Stimulated activated CD4-positive, alpha-beta T cell treated with anti-CD3 and anti-CD28 coated beads, Interleukin-1b, Interleukin-23, amount 100 ng/mL, for 24 hours (primary cell): Measurements from ENCODE around the gene SCLY.
"Not testable (repeated sequence)": the region's sequence is repeated elsewhere in the genome, so short reads cannot be mapped to it uniquely, and the experiment has no call there.

Experiments
- DNase-seq, 4 experiments: peaks; one replicate each; pipeline ENCODE4 v3.0.0-alpha.2; 2020; ENCODE audit warnings: low read depth in 4 of 4, low spot score in 1 of 4

SCLY gene

DNA sequence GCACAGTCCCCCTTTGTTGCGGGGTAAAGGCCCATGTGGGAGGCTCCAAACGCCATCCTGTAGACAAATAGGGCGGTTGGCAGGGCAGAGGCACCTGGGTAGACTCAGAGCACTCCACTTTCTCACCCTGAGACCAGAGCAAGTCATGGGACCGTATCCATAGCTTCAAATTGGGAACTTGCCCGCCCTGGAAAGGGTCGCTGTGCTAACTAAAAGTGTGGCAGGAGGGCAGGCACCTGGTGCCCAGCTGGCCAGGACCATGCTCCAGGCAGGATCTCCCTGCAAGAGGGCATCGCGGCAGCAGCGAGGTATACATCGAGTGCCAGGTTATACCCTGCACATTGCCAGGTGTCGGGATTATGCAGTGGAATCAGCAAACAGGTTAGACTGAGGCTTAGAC, 20.8 kb upstream of the SCLY start:
- DNase-seq = no peak

GRCh38 chr2:238040918-238041317, 19.9 kb upstream of the SCLY start:
- DNase-seq = no peak

DNA sequence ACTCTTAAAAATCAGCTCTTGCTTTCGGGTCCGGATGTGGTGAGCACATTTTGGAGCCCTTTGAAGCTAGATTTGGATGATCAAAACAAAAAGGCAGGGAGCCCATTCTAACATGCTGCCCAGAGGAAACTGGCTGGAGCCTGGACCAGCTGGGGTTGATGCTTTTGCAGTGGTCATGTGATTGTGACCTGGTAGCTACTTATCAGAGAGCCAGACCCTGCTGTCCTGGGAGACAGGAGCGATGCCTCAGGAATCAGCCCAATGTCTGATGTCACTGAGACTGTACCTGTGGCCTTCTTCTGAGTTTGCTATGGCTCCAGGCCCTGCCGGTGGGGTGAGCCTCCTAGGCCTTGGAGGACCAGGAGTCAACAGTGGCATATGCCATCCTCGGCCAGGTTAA, 18.7 kb upstream of the SCLY start:
- no peak for DNase-seq

GRCh38 chr2:238042849-238043584, 17.8 kb upstream of the SCLY start:
- DNase-seq = no peak

- DNase-seq = no peak
Measured at GRCh38 chr2:238043851-238044250, 16.9 kb upstream of the SCLY start.

- DNase-seq = no peak
Measured at GRCh38 chr2:238045575-238045974, 15.2 kb upstream of the SCLY start.

DNA sequence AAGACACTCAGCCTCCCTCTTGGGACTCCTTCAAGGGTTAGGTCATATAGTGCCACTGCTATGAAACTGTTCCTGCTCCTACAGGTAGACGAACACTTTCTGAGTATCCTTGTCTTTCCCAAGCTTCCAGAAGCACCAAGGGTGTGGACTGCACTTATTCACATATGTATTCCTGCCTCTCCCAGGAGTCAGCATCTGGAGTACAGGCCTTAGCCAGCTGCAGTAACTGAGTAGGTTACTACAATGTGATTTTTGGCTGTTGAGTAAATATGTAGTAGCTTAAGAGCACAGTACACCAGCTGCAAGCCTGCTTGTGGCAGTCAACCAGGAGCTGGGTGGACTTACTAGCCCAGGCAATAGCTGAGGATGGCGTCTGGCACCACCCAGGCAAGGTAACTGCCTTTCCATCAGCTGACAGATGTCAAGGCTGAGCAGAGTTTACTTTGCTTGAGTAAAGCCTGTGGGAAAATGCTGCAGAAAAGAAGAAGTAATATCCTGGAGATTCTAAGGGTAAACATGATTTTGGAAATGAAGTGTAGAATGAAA, 14.0 kb upstream of the SCLY start:
- no peak for DNase-seq

DNA sequence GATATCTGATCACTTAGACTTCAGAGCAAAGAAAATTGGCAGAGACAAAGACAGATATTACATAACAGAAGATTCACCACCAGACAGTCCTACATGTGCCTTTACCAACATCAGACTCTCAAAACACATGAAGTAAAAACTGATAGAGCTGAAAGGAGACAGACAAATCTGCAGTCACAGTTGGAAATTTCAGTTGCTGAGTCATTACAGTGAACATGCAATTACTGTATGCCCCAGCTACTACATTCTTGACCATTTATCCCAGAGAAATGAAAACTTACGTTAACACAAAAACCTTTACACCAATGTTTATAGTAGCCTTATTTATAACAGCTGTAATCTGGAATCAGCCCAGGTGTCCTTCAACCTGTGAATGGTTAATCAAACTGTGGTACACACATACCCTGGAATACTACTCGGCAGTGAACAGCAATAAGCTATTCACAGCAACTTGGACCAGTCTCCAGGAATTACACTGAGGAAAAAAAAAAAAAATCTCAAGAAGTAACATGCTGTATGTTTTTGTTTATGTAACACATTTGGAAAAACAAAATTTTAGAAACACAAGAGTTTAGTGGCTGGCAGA, 7.5 kb upstream of the SCLY start:
- no peak for DNase-seq

GRCh38 chr2:238055841-238056240, 5.0 kb upstream of the SCLY start:
- no peak for DNase-seq

- not testable (repeated sequence) for DNase-seq
Measured at GRCh38 chr2:238057696-238058575, 2.9 kb upstream of the SCLY start.

DNA sequence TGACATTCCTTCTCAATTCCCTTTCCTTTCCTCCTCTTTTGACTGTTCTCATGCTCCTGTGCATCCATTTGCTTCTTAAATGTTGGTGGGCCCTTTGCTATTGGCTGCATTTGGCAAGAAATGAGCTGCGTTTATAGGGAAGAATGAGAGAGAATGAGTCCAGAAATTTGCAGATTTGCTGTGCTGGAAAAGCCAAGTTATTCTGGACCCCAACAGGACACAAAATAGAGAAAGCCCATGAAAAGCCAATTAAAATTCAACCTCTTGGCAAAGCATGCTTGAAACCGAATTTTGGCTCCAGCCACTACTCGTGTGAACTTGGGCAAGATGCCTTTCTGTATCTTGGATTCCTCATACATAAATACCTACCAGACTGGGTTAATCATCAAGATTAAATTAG, 1.3 kb upstream of the SCLY start:
- DNase-seq = no peak

GRCh38 chr2:238060096-238060541, 682 bp upstream of the SCLY start:
- DNase-seq = no peak

GRCh38 chr2:238061315-238062202, 758 bp downstream of the SCLY start:
- DNase-seq = peak in 3 of 4 experiments; percentile 4 to 25 (median 14)

DNA sequence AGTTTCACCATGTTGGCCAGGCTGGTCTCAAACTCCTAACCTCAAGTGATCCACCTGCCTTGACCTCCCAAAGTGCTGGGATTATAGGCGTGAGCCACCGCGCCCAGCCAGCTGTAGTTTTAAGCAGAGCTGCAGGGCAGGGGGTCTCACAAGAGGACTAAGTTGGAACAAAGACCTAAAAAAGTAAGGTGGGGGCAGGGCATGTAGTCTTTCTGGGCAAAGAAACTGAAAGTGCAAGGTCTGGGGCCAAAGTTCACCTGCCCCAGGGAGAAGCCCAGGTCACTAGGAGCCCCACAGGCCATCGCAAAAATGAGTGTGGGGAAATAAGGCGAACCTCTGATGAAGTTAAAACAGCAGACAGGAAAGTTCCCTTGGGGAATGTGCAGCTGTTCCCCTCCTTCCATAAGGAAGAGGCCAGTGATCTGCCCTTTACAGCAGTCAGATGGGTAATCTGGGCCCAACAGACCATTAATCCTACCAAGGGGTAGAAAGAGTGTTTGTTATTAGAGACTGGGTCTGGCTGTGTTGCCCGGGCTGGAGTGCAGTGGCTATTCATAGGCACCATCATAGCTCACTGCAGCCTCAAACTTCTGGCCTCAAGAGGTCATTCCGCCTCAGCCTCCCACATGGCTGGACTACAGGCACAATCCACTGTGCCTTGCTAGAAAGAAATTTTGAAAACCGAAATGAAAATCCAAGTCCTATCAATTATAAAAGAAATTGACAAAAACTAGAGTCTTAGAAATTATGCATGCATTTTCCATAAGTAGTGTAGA, 2.8 kb downstream of the SCLY start:
- DNase-seq = no peak

GRCh38 chr2:238064376-238064775, 3.6 kb downstream of the SCLY start:
- no peak for DNase-seq

- DNase-seq = no peak
Measured at GRCh38 chr2:238065071-238065846, 4.5 kb downstream of the SCLY start.

DNA sequence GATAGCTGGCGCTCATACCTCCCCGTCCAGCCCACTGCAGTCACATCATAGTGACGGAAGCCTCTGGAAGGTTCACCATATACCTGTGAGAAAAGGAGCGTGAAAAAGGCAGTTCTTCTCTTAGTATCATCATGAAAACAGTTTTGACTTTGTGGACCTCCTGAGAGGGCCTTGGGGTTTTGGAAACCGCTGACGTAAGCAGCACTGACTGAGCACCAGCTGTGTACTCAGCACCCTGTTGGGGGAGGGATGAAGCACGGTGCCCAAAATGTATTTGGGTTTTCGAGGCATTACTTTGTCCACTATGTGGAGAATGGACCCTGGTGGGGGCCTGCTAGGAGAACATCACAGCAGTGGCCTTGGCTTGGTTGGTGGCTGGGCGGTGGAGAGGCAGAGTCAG, 5.4 kb downstream of the SCLY start:
- DNase-seq = no peak

DNA sequence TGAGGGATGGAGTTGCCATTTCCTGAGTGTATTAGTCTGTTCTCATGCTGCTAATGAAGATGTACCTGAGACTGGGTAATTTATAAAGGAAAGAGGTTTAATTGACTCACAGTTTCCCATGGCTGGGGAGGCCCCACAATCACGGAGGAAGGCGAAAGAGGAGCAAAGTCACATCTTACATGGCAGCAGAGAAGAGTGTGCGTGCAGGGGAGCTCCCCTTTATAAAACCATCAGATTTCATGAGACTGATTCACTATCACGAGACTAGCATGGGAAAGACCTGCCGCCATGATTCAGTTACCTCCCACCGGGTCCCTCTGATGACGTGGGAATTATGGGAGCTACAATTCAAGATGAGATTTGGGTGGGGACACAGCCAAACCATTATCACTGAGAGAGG, 5.9 kb downstream of the SCLY start:
- peak in 3 of 4 experiments; percentile 7 to 21 (median 13) for DNase-seq

GRCh38 chr2:238067939-238068338, 7.1 kb downstream of the SCLY start:
- no peak for DNase-seq
